WTC11 (cell line): ENCODE results near the gene BTBD19.

Source experiments
- ATF3 ChIP-seq: sonication (generic); formaldehyde crosslinking; conservative IDR thresholded peaks from 2 replicates; pipeline ENCODE4 v1.8.1; 2022; ENCODE audit warnings: mild to moderate bottlenecking, missing genetic modification reagents
- CTCF ChIP-seq: fragments of 200-600 bp; IDR thresholded peaks from 2 replicates; pipeline ENCODE4 v1.8.0; 2022; ENCODE audit warnings: antibody characterized with exemption
- IRF1 ChIP-seq: sonication (generic); formaldehyde crosslinking; IDR thresholded peaks from 2 replicates; pipeline ENCODE4 v1.8.0; 2023; ENCODE audit warnings: missing genetic modification reagents
- MAX ChIP-seq: sonication (generic); formaldehyde crosslinking; IDR thresholded peaks from 2 replicates; pipeline ENCODE4 v1.8.0; 2022; ENCODE audit warnings: mild to moderate bottlenecking, missing genetic modification reagents
- NFE2L1 ChIP-seq: sonication (generic); formaldehyde crosslinking; IDR thresholded peaks from 2 replicates; pipeline ENCODE4 v1.8.1; 2023; ENCODE audit warnings: missing genetic modification reagents
- RELA ChIP-seq: sonication (generic); formaldehyde crosslinking; IDR thresholded peaks from 2 replicates; pipeline ENCODE4 v1.8.1; 2022; ENCODE audit warnings: missing genetic modification reagents, mild to moderate bottlenecking, borderline replicate concordance
- SMAD4 ChIP-seq: sonication (generic); formaldehyde crosslinking; IDR thresholded peaks from 2 replicates; pipeline ENCODE4 v1.8.0; 2022; ENCODE audit warnings: mild to moderate bottlenecking, missing genetic modification reagents
- ZNF263 ChIP-seq: sonication (generic); formaldehyde crosslinking; IDR thresholded peaks from 2 replicates; pipeline ENCODE4 v1.8.1; 2022; ENCODE audit warnings: low read depth, mild to moderate bottlenecking, moderate library complexity, missing genetic modification reagents
- ZNF281 ChIP-seq: sonication (generic); formaldehyde crosslinking; IDR thresholded peaks from 2 replicates; pipeline ENCODE4 v1.8.0; 2023; ENCODE audit warnings: mild to moderate bottlenecking, missing genetic modification reagents
- ZNF396 ChIP-seq: fragments of 250-450 bp; sonication (Bioruptor Pico); IDR thresholded peaks from 2 replicates; pipeline ENCODE4 v1.8.0; 2021; ENCODE audit warnings: mild to moderate bottlenecking, moderate library complexity, borderline replicate concordance

- TF ChIP-seq CTCF (no peak), NFE2L1 (CRISPR knock-in tag) (no peak), IRF1 (CRISPR knock-in tag) (no peak), ATF3 (CRISPR knock-in tag) (no peak), SMAD4 (CRISPR knock-in tag) (no peak), ZNF281 (CRISPR knock-in tag) (no peak), ZNF263 (CRISPR knock-in tag) (no peak), ZNF396 (CRISPR knock-in tag) (no peak), RELA (no peak), MAX (CRISPR knock-in tag) (no peak)
Measured at GRCh38 chr1:44862829-44863401, 54.6 kb downstream of the BTBD19 start.
